PC-3 (cell line): Measurements from ENCODE around the gene AEBP1. TPM values are rescaled to one million over a fixed set of nuclear protein-coding genes. Genes with fewer than 3 reads are reported as not detected.

Experiments
- ATAC-seq: fragments of 200-7000 bp; cut with Tn5 transposase; 2 replicates; pipeline ENCODE4 v1.9.1; 2020; ENCODE audit warnings: mild to moderate bottlenecking, moderate library complexity
- BruUV-seq: library from RNA; stranded (reverse); fragments of 400-500 nt; replicated peaks from 2 replicates; lab custom pipeline; 2021; lab: Mats Ljungman, UMichigan
- CTCF ChIA-PET: fragments of 300-600 bp; sonication (Branson Sonifier 250); formaldehyde crosslinking; loops from one replicate; lab custom pipeline; 2022; ENCODE audit warnings: antibody characterized with exemption; lab: Charles Lee
- POLR2A ChIA-PET: fragments of 300-600 bp; sonication (Branson Sonifier 250); formaldehyde crosslinking; loops from one replicate; lab custom pipeline; 2022; ENCODE audit warnings: antibody characterized with exemption; ENCODE audit not compliant: unreplicated experiment; lab: Charles Lee
- DNase-seq: peaks from one replicate; pipeline ENCODE4 v3.0.0-alpha.2; 2015
- H2AFZ ChIP-seq: fragments of 300-600 bp; sonication (generic); 2 replicates; pipeline ENCODE4 v1.6.0; 2016; ENCODE audit warnings: antibody characterized with exemption, low read length
- H3F3A ChIP-seq: fragments of 300-600 bp; sonication (generic); one replicate; pipeline ENCODE4 v1.6.0; 2017; ENCODE audit warnings: antibody characterized with exemption, low read length, control low read depth, mild to moderate bottlenecking; ENCODE audit not compliant: unreplicated experiment
- H3K27ac ChIP-seq: fragments of 300-600 bp; sonication (generic); 2 replicates; pipeline ENCODE4 v1.5.1; 2016; ENCODE audit warnings: mild to moderate bottlenecking, low read length
- H3K27me3 ChIP-seq: fragments of 300-600 bp; sonication (generic); 2 replicates; pipeline ENCODE4 v1.6.1; 2016; ENCODE audit warnings: low read length, mixed read lengths
- H3K36me3 ChIP-seq: fragments of 300-600 bp; sonication (generic); 2 replicates; pipeline ENCODE4 v1.6.1; 2016; ENCODE audit warnings: low read depth, mixed run types, low read length, mixed read lengths
- H3K4me1 ChIP-seq: fragments of 300-600 bp; sonication (generic); 2 replicates; pipeline ENCODE4 v1.5.1; 2016; ENCODE audit warnings: low read length; ENCODE audit not compliant: insufficient read depth
- H3K4me2 ChIP-seq: fragments of 300-600 bp; sonication (generic); 2 replicates; pipeline ENCODE4 v1.6.0; 2016; ENCODE audit warnings: low read length
- H3K4me3 ChIP-seq: fragments of 300-600 bp; sonication (generic); 2 replicates; pipeline ENCODE4 v1.5.1; 2016; ENCODE audit warnings: mild to moderate bottlenecking, low read length, mixed read lengths
- H3K79me2 ChIP-seq: fragments of 300-600 bp; sonication (generic); 2 replicates; pipeline ENCODE4 v1.6.1; 2017; ENCODE audit warnings: low read length, mixed read lengths
- H3K9ac ChIP-seq: fragments of 300-600 bp; sonication (generic); 2 replicates; pipeline ENCODE4 v1.6.0; 2016; ENCODE audit warnings: mild to moderate bottlenecking, low read length
- H3K9me2 ChIP-seq: fragments of 300-600 bp; sonication (generic); replicated peaks from 2 replicates; pipeline ENCODE4 v1.6.1; 2016; ENCODE audit warnings: mixed run types, low read length, mixed read lengths
- H3K9me3 ChIP-seq: fragments of 300-600 bp; sonication (generic); 2 replicates; pipeline ENCODE4 v1.6.1; 2016; ENCODE audit warnings: low read length, mixed read lengths
- H4K20me1 ChIP-seq: fragments of 300-600 bp; sonication (generic); 2 replicates; pipeline ENCODE4 v1.6.1; 2016; ENCODE audit warnings: low read length, mixed read lengths
- CTCF ChIP-seq: fragments of 300-600 bp; sonication (generic); conservative IDR thresholded peaks from 2 replicates; pipeline ENCODE4 v1.5.1; 2017; ENCODE audit warnings: antibody characterized with exemption, low read depth, mild to moderate bottlenecking, low read length
- EZH2 ChIP-seq: fragments of 300-600 bp; sonication (generic); IDR thresholded peaks from one replicate; pipeline ENCODE4 v1.6.1; 2017; ENCODE audit warnings: antibody characterized with exemption, mild to moderate bottlenecking, low read length; ENCODE audit not compliant: unreplicated experiment
- EZH2phosphoT487 ChIP-seq: fragments of 300-600 bp; sonication (generic); IDR thresholded peaks from 2 replicates; pipeline ENCODE4 v1.6.1; 2018; ENCODE audit warnings: mild to moderate bottlenecking, antibody characterized with exemption, low read length, borderline replicate concordance
- intact Hi-C: fragments of 100-400 bp; cut with micrococcal nuclease; formaldehyde crosslinking; loops from 2 replicates; pipeline ENCODE4 v1.9.0; 2023
- total RNA-seq: library from RNA; depleted of rRNA; stranded (reverse); fragments of >200 nt; gene quantifications from 2 replicates; pipeline ENCODE4 v1.2.3, GENCODE V29; 2014

AEBP1 gene
- total RNA-seq, 1 experiment from 2014 or later: not detected

GRCh38 chr7:44157116-44158080, 53.3 kb downstream of the AEBP1 start:
- Histone ChIP-seq H2AFZ (no peak overlapping the region), H3K4me3 (no peak overlapping the region), H3K4me1 (no peaks in the 10 kb centered on the region), H3K79me2 (no peaks in the 10 kb centered on the region), H3K9me3 (no peaks in the 10 kb centered on the region), H3K9ac (no peak overlapping the region), H3K4me2 (no peak overlapping the region), H3F3A (no peaks in the 10 kb centered on the region), H4K20me1 (no peaks in the 10 kb centered on the region), H3K9me2 (no peaks in the 10 kb centered on the region), H3K36me3 (no peaks in the 10 kb centered on the region), H3K27ac (no peak overlapping the region), H3K27me3 (no peaks in the 10 kb centered on the region)
- ChIA-PET POLR2A (no interaction called here), CTCF (no interaction called here)
- no peak for ATAC-seq
- no TSS peak for BruUV-seq
- TF ChIP-seq EZH2phosphoT487 (no peak), CTCF (no peak), EZH2 (no peak)
- intact Hi-C loops: no loop called here
- no peak for DNase-seq

GRCh38 chr7:44158096-44158872, 54.1 kb downstream of the AEBP1 start:
- intact Hi-C loops: no loop called here
- ChIA-PET CTCF (no interaction called here), POLR2A (no interaction called here)
- no peak overlapping the region for H3K4me3 ChIP-seq
- no peak overlapping the region for H3K4me2 ChIP-seq
- no peak for DNase-seq
- TF ChIP-seq EZH2phosphoT487 (no peak), CTCF (no peak)
- no peaks in the 10 kb centered on the region for H4K20me1 ChIP-seq
- H2AFZ ChIP-seq: no peak overlapping the region
- BruUV-seq: no TSS peak
- no peak for ATAC-seq
- H3K9me3 ChIP-seq: no peaks in the 10 kb centered on the region
- H3K4me1 ChIP-seq: peaks cover 6% of the 10 kb centered on the region; the same call in 1 of the 2 replicates
- H3K27ac ChIP-seq: no peak overlapping the region
- H3K36me3 ChIP-seq: no peaks in the 10 kb centered on the region
- no peaks in the 10 kb centered on the region for H3K79me2 ChIP-seq
- H3K27me3 ChIP-seq: no peaks in the 10 kb centered on the region
- no peak overlapping the region for H3K9ac ChIP-seq
- H3F3A ChIP-seq: no peaks in the 10 kb centered on the region
- no peaks in the 10 kb centered on the region for H3K9me2 ChIP-seq
